A549 (cell line): ENCODE data around the gene TRIM77.
"Not testable (repeated sequence)": the region's sequence is repeated elsewhere in the genome, so short reads cannot be mapped to it uniquely, and the experiment has no call there.

ENCODE experiments used
- BHLHE40 ChIP-seq: IDR thresholded peaks from 2 replicates; pipeline ENCODE4 v1.6.1; 2012; ENCODE audit warnings: low read depth, low read length, inconsistent platforms
- EP300 ChIP-seq, 2 experiments: fragments of >200 bp; sonication (Bioruptor Twin); formaldehyde crosslinking; IDR thresholded peaks; 2 replicates in 1 of 2; 3 replicates in 1 of 2; pipeline ENCODE4 v1.6.1; 2016 to 2017
- HDAC2 ChIP-seq: fragments of 200-600 bp; sonication (generic); IDR thresholded peaks from 2 replicates; pipeline ENCODE4 v1.6.1; 2016
- HOXA7 ChIP-seq: fragments of 250-450 bp; sonication (Bioruptor Pico); IDR thresholded peaks from 2 replicates; pipeline ENCODE4 v1.5.0; 2020; ENCODE audit warnings: mild to moderate bottlenecking, moderate library complexity
- NR3C1 ChIP-seq: fragments of >200 bp; sonication (Bioruptor Twin); formaldehyde crosslinking; IDR thresholded peaks from 3 replicates; pipeline ENCODE4 v1.6.1; 2017
- PHF8 ChIP-seq: fragments of 200-600 bp; sonication (generic); IDR thresholded peaks from 2 replicates; pipeline ENCODE4 v1.6.1; 2016; ENCODE audit warnings: low read depth, mild to moderate bottlenecking, antibody characterized with exemption, moderate library complexity, borderline replicate concordance
- POLR2A ChIP-seq: IDR thresholded peaks from 2 replicates; pipeline ENCODE4 v1.6.1; 2012; ENCODE audit warnings: mild to moderate bottlenecking, low read length
- POLR2AphosphoS2 ChIP-seq: conservative IDR thresholded peaks from 2 replicates; pipeline ENCODE4 v1.6.1; 2012; ENCODE audit warnings: low read length, improper control_type of control experiment, inconsistent platforms
- RAD21 ChIP-seq, 2 experiments: fragments of >200 bp in 1 of 2; sonication (Bioruptor Twin) in 1 of 2; formaldehyde crosslinking in 1 of 2; IDR thresholded peaks in 1 of 2; conservative IDR thresholded peaks in 1 of 2; 2 replicates in 1 of 2; 3 replicates in 1 of 2; pipeline ENCODE4 v1.6.1; 2012 to 2018; ENCODE audit warnings: inconsistent platforms in 1 of 2
- SMC3 ChIP-seq: fragments of >200 bp; sonication (Bioruptor Twin); formaldehyde crosslinking; IDR thresholded peaks from 3 replicates; pipeline ENCODE4 v1.6.1; 2018; ENCODE audit warnings: inconsistent platforms
- ZSCAN20 ChIP-seq: fragments of 250-450 bp; sonication (Bioruptor Pico); IDR thresholded peaks from 2 replicates; pipeline ENCODE4 v1.8.0; 2022; ENCODE audit warnings: mild to moderate bottlenecking, moderate library complexity
- TF ChIP-seq, protein P1 (sequence below): fragments of >200 bp; sonication (Bioruptor Twin); formaldehyde crosslinking; IDR thresholded peaks from 3 replicates; pipeline ENCODE4 v1.5.1; 2016
- TF ChIP-seq, protein P2 (sequence below): IDR thresholded peaks from 2 replicates; pipeline ENCODE4 v1.6.1; 2012

GRCh38 chr11:89724866-89725498 is 14.9 kb downstream of the TRIM77 start:
- TF ChIP-seq, protein P1, sequence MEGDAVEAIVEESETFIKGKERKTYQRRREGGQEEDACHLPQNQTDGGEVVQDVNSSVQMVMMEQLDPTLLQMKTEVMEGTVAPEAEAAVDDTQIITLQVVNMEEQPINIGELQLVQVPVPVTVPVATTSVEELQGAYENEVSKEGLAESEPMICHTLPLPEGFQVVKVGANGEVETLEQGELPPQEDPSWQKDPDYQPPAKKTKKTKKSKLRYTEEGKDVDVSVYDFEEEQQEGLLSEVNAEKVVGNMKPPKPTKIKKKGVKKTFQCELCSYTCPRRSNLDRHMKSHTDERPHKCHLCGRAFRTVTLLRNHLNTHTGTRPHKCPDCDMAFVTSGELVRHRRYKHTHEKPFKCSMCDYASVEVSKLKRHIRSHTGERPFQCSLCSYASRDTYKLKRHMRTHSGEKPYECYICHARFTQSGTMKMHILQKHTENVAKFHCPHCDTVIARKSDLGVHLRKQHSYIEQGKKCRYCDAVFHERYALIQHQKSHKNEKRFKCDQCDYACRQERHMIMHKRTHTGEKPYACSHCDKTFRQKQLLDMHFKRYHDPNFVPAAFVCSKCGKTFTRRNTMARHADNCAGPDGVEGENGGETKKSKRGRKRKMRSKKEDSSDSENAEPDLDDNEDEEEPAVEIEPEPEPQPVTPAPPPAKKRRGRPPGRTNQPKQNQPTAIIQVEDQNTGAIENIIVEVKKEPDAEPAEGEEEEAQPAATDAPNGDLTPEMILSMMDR = not testable (repeated sequence)
- TF ChIP-seq ZSCAN20 (CRISPR knock-in tag); POLR2A; RAD21 (conservative IDR thresholded peaks at IDR 0.05 in 1 of 2, IDR thresholded peaks at IDR 0.05 in 1 of 2); EP300 (IDR thresholded peaks at IDR 0.05); SMC3; HOXA7 (CRISPR knock-in tag); POLR2AphosphoS2; HDAC2; BHLHE40; PHF8; NR3C1: not testable (repeated sequence)
- TF ChIP-seq, protein P2, sequence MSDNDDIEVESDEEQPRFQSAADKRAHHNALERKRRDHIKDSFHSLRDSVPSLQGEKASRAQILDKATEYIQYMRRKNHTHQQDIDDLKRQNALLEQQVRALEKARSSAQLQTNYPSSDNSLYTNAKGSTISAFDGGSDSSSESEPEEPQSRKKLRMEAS = not testable (repeated sequence)
